ENCODE measurements around the gene SPTB. TPM values are rescaled to one million over a fixed set of nuclear protein-coding genes. Genes with fewer than 3 reads are reported as not detected.

Gene SPTB
- total and polyA plus RNA-seq, 8 donors = under 0.01 to 3.5 (median 0.55) TPM; not detected in 2

DNA sequence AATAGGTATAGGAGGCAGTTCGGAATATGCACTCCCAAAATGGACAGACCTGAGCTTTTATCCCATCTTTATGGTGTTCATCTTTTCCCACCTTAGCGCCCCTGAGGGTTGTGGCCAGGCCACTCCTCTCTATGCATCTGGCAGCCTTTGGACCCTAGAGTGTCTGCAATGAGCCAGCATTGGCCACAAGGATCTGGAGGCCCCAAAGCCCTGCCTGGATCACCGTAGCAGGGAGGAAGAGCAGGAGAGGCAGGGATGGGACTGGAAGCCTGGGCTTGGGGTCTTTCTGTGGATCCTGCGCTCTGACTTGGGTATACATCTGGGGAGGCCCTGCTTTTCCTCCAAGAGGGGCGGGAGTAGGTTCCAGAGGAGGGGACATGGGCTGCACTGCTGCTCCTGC is 123.0 kb downstream of the SPTB start:
- no peaks in the 10 kb centered on the region for H3K9me3 ChIP-seq
- H3K4me1 ChIP-seq = peaks cover 32 to 50% (median 43%) of the 10 kb centered on the region in 4 donors
- no peak overlapping the region for H3K4me3 ChIP-seq
- peaks cover 0 to 9% (median 0%) of the 10 kb centered on the region in 3 donors for H3K27me3 ChIP-seq
- TF ChIP-seq, protein P1, sequence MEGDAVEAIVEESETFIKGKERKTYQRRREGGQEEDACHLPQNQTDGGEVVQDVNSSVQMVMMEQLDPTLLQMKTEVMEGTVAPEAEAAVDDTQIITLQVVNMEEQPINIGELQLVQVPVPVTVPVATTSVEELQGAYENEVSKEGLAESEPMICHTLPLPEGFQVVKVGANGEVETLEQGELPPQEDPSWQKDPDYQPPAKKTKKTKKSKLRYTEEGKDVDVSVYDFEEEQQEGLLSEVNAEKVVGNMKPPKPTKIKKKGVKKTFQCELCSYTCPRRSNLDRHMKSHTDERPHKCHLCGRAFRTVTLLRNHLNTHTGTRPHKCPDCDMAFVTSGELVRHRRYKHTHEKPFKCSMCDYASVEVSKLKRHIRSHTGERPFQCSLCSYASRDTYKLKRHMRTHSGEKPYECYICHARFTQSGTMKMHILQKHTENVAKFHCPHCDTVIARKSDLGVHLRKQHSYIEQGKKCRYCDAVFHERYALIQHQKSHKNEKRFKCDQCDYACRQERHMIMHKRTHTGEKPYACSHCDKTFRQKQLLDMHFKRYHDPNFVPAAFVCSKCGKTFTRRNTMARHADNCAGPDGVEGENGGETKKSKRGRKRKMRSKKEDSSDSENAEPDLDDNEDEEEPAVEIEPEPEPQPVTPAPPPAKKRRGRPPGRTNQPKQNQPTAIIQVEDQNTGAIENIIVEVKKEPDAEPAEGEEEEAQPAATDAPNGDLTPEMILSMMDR (IDR thresholded peaks at IDR 0.05) = no peak
- TF ChIP-seq POLR2A (IDR thresholded peaks at IDR 0.05) (no peak), POLR2AphosphoS5 (IDR thresholded peaks at IDR 0.05) (no peak), EP300 (IDR thresholded peaks at IDR 0.05) (no peak)
- no peaks in the 10 kb centered on the region for H3K36me3 ChIP-seq
- no peak for DNase-seq
- WGBS, 5 donors = 88 to 95% (median 91%) methylated on average over 5 of the region's 5 CpGs
- peak overlapping the region in 1 of 5 donors; percentile 61 for H3K27ac ChIP-seq
- intact Hi-C loops (cut with DNase I; ENCODE audit: low total_unique reads) = no loop called here

DNA sequence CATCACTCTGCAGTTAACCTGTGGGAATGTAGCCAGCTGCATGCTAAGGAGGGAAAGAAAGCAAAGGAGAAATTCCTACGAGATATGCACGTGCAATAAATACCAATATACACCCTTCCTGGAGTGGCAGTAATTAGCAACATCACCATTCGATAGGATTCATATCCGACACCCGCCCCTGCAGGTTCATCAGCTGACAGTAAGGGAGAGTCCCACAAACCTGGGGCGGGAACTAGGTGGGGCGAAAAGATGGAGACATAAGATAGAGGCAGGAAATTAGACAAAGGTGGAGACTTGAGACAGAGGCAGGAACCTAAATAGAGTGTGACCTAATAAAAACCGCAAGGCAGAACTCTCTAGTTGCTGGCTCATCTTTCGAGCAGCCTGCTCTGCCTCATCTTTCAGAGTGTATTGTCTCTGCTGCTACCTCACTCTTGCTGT is 123.9 kb downstream of the SPTB start:
- DNase-seq = peak in 1 of 2 donors; percentile 71
- Histone ChIP-seq H3K27me3 (peaks cover 0 to 9% (median 0%) of the 10 kb centered on the region in 3 donors), H3K4me1 (peaks cover 23 to 40% (median 34%) of the 10 kb centered on the region in 4 donors), H3K36me3 (no peaks in the 10 kb centered on the region), H3K27ac (no peak overlapping the region), H3K9me3 (no peaks in the 10 kb centered on the region), H3K4me3 (no peak overlapping the region)
- 54 to 80% (median 67%) methylated on average over 9 of the region's 9 CpGs for WGBS, 5 donors
- intact Hi-C loops (cut with DNase I; ENCODE audit: low total_unique reads) = no loop called here
- TF ChIP-seq POLR2A (IDR thresholded peaks at IDR 0.05) (no peak), POLR2AphosphoS5 (IDR thresholded peaks at IDR 0.05) (no peak), EP300 (IDR thresholded peaks at IDR 0.05) (no peak)
- TF ChIP-seq, protein P1 (IDR thresholded peaks at IDR 0.05) = no peak

DNA sequence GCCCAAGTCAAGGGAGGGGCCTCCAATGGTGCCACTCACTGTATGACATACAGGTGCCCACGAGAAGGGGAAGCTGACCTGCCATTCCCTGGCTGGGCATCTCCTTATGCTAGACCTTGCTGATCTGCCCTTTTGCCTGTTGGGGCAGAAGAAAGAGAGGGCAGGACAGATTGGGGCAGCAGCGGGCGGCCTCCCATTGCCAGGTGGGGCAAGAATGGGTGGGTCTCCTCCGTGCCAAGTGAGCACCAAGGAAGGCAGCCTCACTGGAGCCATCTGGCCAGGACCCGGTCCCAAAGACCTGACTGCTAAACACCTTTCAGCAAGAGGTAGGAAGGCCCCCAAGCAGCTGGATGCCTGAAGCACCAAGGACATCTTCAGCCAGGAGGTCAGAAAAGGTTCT is 125.0 kb downstream of the SPTB start:
- 77 to 82% (median 80%) methylated on average over 5 of the region's 5 CpGs for WGBS, 5 donors
- peaks cover 22 to 31% (median 28%) of the 10 kb centered on the region in 4 donors for H3K4me1 ChIP-seq
- no peak for DNase-seq
- intact Hi-C loops (cut with DNase I; ENCODE audit: low total_unique reads) = no loop called here
- TF ChIP-seq, protein P1 (IDR thresholded peaks at IDR 0.05) = no peak
- TF ChIP-seq POLR2A (IDR thresholded peaks at IDR 0.05) = no peak
- no peak for TF ChIP-seq POLR2AphosphoS5 (IDR thresholded peaks at IDR 0.05)
- no peak for TF ChIP-seq EP300 (IDR thresholded peaks at IDR 0.05)
- H3K36me3 ChIP-seq = peaks cover 0 to 2% (median under 1%) of the 10 kb centered on the region in 4 donors
- no peak overlapping the region for H3K27ac ChIP-seq
- peaks cover 0 to 9% (median 0%) of the 10 kb centered on the region in 3 donors for H3K27me3 ChIP-seq
- H3K9me3 ChIP-seq = no peaks in the 10 kb centered on the region
- H3K4me3 ChIP-seq = no peak overlapping the region

DNA sequence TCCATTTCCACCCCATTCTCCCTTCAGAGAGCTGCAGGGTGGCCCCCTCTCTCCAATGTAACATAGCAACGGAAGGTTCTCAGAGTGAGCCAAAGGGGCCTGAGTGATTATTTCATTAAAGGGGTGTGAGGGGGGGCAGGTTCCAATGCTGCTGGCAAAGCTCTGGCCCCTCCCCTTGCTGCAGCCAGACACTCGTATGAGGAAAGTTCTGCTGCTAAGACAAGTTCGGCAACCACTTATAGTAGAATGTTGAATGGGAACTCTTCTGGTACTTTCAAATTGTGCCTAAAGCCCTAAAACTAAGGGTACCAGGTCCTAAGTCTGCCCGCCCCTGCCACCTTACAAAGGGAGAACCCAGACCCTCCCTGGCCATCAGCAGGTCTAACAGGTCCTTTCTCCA is 125.7 kb downstream of the SPTB start:
- 87 to 92% (median 90%) methylated on average over 4 of the region's 4 CpGs for WGBS, 5 donors
- no peak overlapping the region for H3K4me3 ChIP-seq
- H3K27ac ChIP-seq = no peak overlapping the region
- no peak for DNase-seq
- TF ChIP-seq EP300 (IDR thresholded peaks at IDR 0.05) = no peak
- TF ChIP-seq, protein P1 (IDR thresholded peaks at IDR 0.05) = no peak
- peaks cover 20 to 24% (median 22%) of the 10 kb centered on the region in 4 donors for H3K4me1 ChIP-seq
- peaks cover 0 to 9% (median 7%) of the 10 kb centered on the region in 4 donors for H3K36me3 ChIP-seq
- intact Hi-C loops (cut with DNase I; ENCODE audit: low total_unique reads) = no loop called here
- peaks cover 0 to 9% (median 0%) of the 10 kb centered on the region in 3 donors for H3K27me3 ChIP-seq
- H3K9me3 ChIP-seq = no peaks in the 10 kb centered on the region
